Measurements from ENCODE around the gene HYAL3. TPM values are rescaled to one million over a fixed set of nuclear protein-coding genes. Genes with fewer than 3 reads are reported as not detected.

HYAL3 gene
- total and polyA plus RNA-seq, 2 of the 13 experiments (the other 11 are each of a cell fraction or from before 2014, with no cell fraction given), result 5.5 to 10.4 TPM

- Histone ChIP-seq H3K27ac (ENCODE audit: extremely low read length, insufficient read depth, low read length) (peak overlapping the region; percentile 88), H3K36me3 (replicated peaks in 1 of 2; ENCODE audit: control insufficient read depth in 1 of 2, insufficient read depth in 2 of 2, low read length in 2 of 2) (no peaks in the 10 kb centered on the region; a peak in 2 of 5 replicates), H3K4me1 (ENCODE audit: insufficient read depth, low read length) (peaks cover 88% of the 10 kb centered on the region), H4K20me1 (ENCODE audit: insufficient read depth, low read length) (no peaks in the 10 kb centered on the region), H3K4me2 (ENCODE audit: low read depth, low read length) (peak overlapping the region; percentile 98), H3K9ac (ENCODE audit: insufficient read depth, low read depth, low read length) (peak overlapping the region; percentile 94), H3K9me3 (ENCODE audit: low read length) (no peaks in the 10 kb centered on the region), H3K79me2 (ENCODE audit: insufficient read depth, low read length) (peaks cover 33% of the 10 kb centered on the region), H3K4me3 (replicated peaks in 1 of 3; ENCODE audit: insufficient read depth in 1 of 3, low read depth in 2 of 3, low read length in 3 of 3) (peak overlapping the region in 2 of 3 experiments; percentile 83 to 88; a peak in 4 of 6 replicates), H3K27me3 (ENCODE audit: control insufficient read depth in 1 of 2, insufficient read depth in 2 of 2, low read length in 2 of 2) (no peaks in the 10 kb centered on the region; a peak in 1 of 5 replicates), H2AFZ (ENCODE audit: low read length) (no peak overlapping the region)
- ATAC-seq (no peak), FAIRE-seq (no peak), DNase-seq (ENCODE audit: low spot score) (no peak)
- intact Hi-C loops (cut with micrococcal nuclease; ENCODE audit: unreplicated experiment) (no loop called here), in situ Hi-C loops (cut with HindIII; ENCODE audit: extremely low pct_ligation_motif_present, low pct_unique_long_range_greater_than_20kb) (no loop called here)
- ChIA-PET POLR2A (interaction anchor here (1.1 to 2.7 kb wide), 4 partner anchors 24 to 64 kb away, joined by 3 to 10 read pairs (median 7); partner anchors contain the start of genes IFRD2 and SLC38A3), CTCF (ENCODE audit: low intra/inter-chr PET ratio, low total read pairs) (no interaction called here)
- no TSS peak for BruUV-seq (replicated peaks)
- WGBS (ENCODE audit: low lambda C conversion rate), result 60% methylated on average over 2 of the region's 3 CpGs
- TF ChIP-seq MLX (CRISPR knock-in tag; IDR thresholded peaks at IDR 0.05), result no peak
- TF ChIP-seq ZBTB26 (CRISPR knock-in tag; IDR thresholded peaks at IDR 0.05; ENCODE audit: borderline replicate concordance), result 0 out of 2 replicates have a peak, but pooled peaks have one; percentile 11
- peak; percentile 65; the same call in 1 of the 2 replicates for TF ChIP-seq ZBTB43 (CRISPR knock-in tag; conservative IDR thresholded peaks at IDR 0.05)
- no peak for TF ChIP-seq NKX3-1 (CRISPR knock-in tag; IDR thresholded peaks at IDR 0.05)
- no peak for TF ChIP-seq BATF2 (CRISPR knock-in tag; IDR thresholded peaks at IDR 0.05)
- TF ChIP-seq ZSCAN21 (CRISPR knock-in tag; IDR thresholded peaks at IDR 0.05; ENCODE audit: borderline replicate concordance), result no peak
- no peak for TF ChIP-seq REPIN1 (CRISPR knock-in tag; IDR thresholded peaks at IDR 0.05; ENCODE audit: borderline replicate concordance, low read depth)
- no peak for TF ChIP-seq ZNF644 (CRISPR knock-in tag; IDR thresholded peaks at IDR 0.05; ENCODE audit: low read depth)
- no peak for TF ChIP-seq KDM6A (CRISPR knock-in tag; IDR thresholded peaks at IDR 0.05; ENCODE audit: low read depth)
- no peak for TF ChIP-seq JUND (CRISPR knock-in tag; IDR thresholded peaks at IDR 0.05)
- no peak for TF ChIP-seq STAT5B (CRISPR knock-in tag; IDR thresholded peaks at IDR 0.05)
- TF ChIP-seq, protein P1, sequence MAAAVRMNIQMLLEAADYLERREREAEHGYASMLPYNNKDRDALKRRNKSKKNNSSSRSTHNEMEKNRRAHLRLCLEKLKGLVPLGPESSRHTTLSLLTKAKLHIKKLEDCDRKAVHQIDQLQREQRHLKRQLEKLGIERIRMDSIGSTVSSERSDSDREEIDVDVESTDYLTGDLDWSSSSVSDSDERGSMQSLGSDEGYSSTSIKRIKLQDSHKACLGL (CRISPR knock-in tag; IDR thresholded peaks at IDR 0.05), result 0 out of 2 replicates have a peak, but pooled peaks have one; percentile 32
- TF ChIP-seq, protein P2, sequence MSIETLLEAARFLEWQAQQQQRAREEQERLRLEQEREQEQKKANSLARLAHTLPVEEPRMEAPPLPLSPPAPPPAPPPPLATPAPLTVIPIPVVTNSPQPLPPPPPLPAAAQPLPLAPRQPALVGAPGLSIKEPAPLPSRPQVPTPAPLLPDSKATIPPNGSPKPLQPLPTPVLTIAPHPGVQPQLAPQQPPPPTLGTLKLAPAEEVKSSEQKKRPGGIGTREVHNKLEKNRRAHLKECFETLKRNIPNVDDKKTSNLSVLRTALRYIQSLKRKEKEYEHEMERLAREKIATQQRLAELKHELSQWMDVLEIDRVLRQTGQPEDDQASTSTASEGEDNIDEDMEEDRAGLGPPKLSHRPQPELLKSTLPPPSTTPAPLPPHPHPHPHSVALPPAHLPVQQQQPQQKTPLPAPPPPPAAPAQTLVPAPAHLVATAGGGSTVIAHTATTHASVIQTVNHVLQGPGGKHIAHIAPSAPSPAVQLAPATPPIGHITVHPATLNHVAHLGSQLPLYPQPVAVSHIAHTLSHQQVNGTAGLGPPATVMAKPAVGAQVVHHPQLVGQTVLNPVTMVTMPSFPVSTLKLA (IDR thresholded peaks at IDR 0.05), result peak; percentile 87
- TF ChIP-seq, protein P3, sequence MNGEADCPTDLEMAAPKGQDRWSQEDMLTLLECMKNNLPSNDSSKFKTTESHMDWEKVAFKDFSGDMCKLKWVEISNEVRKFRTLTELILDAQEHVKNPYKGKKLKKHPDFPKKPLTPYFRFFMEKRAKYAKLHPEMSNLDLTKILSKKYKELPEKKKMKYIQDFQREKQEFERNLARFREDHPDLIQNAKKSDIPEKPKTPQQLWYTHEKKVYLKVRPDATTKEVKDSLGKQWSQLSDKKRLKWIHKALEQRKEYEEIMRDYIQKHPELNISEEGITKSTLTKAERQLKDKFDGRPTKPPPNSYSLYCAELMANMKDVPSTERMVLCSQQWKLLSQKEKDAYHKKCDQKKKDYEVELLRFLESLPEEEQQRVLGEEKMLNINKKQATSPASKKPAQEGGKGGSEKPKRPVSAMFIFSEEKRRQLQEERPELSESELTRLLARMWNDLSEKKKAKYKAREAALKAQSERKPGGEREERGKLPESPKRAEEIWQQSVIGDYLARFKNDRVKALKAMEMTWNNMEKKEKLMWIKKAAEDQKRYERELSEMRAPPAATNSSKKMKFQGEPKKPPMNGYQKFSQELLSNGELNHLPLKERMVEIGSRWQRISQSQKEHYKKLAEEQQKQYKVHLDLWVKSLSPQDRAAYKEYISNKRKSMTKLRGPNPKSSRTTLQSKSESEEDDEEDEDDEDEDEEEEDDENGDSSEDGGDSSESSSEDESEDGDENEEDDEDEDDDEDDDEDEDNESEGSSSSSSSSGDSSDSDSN (CRISPR knock-in tag; IDR thresholded peaks at IDR 0.05), result peak; percentile 23; the same call in 1 of the 2 replicates
- TF ChIP-seq KAT8 (CRISPR knock-in tag; IDR thresholded peaks at IDR 0.05), result no peak
- TF ChIP-seq NR2F6 (IDR thresholded peaks at IDR 0.05), result no peak
- TF ChIP-seq NR2F6 (CRISPR knock-in tag; IDR thresholded peaks at IDR 0.05), result no peak
- TF ChIP-seq TOE1 (CRISPR knock-in tag; IDR thresholded peaks at IDR 0.05), result no peak
Observed at GRCh38 chr3:50268276-50268675, 30.9 kb downstream of the HYAL3 start.
